ENCODE data around the gene CSF1R. TPM values are rescaled to one million over a fixed set of nuclear protein-coding genes. Genes with fewer than 3 reads are reported as not detected.

Gene CSF1R
- polyA plus RNA-seq, 1 donor (not counting 4 experiments of a cell fraction or from before 2014, with no cell fraction given), result not detected

- Histone ChIP-seq H3K27me3 (ENCODE audit: control insufficient read depth, extremely low read depth, insufficient read depth, low read length) (peaks cover 2% of the 10 kb centered on the region), H3K9ac (ENCODE audit: control insufficient read depth, extremely low read depth, insufficient read depth, low read length) (no peak overlapping the region), H3K9me1 (ENCODE audit: control insufficient read depth, extremely low read depth, insufficient read depth, low read length) (no peaks in the 10 kb centered on the region), H3K27ac (ENCODE audit: control insufficient read depth, insufficient read depth, low read length) (no peak overlapping the region), H3K4me3 (ENCODE audit: control insufficient read depth in 2 of 3, extremely low read depth in 1 of 3, insufficient read depth in 2 of 3, low read depth in 1 of 3, low read length in 3 of 3) (no peak overlapping the region), H3K79me2 (ENCODE audit: control insufficient read depth, insufficient read depth, low read length) (no peaks in the 10 kb centered on the region), H3K4me2 (ENCODE audit: control insufficient read depth, extremely low read depth, insufficient read depth, low read depth, low read length) (no peak overlapping the region), H3K4me1 (ENCODE audit: control insufficient read depth, extremely low read depth, insufficient read depth, low read length) (peaks cover 7% of the 10 kb centered on the region), H3K36me3 (ENCODE audit: control insufficient read depth in 2 of 2, extremely low read depth in 1 of 2, insufficient read depth in 2 of 2, low read length in 2 of 2) (no peaks in the 10 kb centered on the region), H3K9me3 (ENCODE audit: control insufficient read depth, low read depth, low read length) (no peaks in the 10 kb centered on the region), H4K20me1 (ENCODE audit: control insufficient read depth, extremely low read depth, insufficient read depth, low read length) (no peaks in the 10 kb centered on the region), H2AFZ (ENCODE audit: control insufficient read depth, low read length) (no peak overlapping the region)
- DNase-seq (ENCODE audit: low read depth, low spot score) (no peak), FAIRE-seq (no peak)
- dilution Hi-C loops (cut with MboI; ENCODE audit: extremely low pct_ligation_motif_present, low sequenced_read_pairs), result no loop called here
- TF ChIP-seq EZH2 (IDR thresholded peaks at IDR 0.05; ENCODE audit: low read length) (no peak), CTCF (optimal IDR thresholded peaks at IDR 0.05 in 1 of 3, IDR thresholded peaks at IDR 0.05 in 1 of 3, conservative IDR thresholded peaks at IDR 0.05 in 1 of 3; ENCODE audit: extremely low read depth in 1 of 3, insufficient read depth in 2 of 3, low read length in 3 of 3) (no peak)
Measured at GRCh38 chr5:150132740-150133139, 46.4 kb upstream of the CSF1R start.

DNA sequence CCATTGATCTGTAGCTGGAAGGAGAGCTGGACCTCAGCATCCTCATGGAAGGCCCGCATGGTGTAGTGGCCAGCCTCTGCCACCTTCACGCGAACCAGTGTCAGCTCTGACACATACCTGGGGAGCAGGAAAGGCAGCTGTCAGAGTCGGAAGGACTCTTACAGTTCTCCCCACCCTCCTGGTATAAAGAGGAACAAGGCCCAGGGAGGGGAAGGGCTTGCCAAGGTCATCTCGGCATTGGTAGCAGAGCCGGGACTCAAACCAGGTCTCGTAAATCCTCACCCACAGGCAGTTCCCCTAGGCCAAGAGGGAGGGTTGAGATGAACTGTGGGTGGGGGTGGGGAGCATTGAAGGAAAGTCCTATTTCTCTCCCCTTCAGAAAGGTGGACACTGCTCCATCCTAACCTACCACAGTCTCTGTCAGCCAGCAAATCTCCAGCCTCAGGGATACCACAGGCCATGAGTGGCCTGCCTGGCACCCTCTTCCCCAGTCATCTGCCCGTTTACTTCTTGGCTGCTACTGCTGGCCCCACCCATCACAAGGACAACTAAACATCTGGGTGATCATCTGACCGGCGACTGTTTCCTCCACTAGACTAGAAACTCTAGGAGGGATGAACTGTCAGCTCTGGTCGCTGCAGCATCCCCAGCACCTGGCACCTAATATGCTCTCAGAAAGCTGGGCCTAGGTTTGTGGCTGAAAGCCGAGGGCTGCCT is 45.8 kb upstream of the CSF1R start:
- Histone ChIP-seq H3K4me3 (ENCODE audit: control insufficient read depth in 2 of 3, extremely low read depth in 1 of 3, insufficient read depth in 2 of 3, low read depth in 1 of 3, low read length in 3 of 3) (no peak overlapping the region), H3K9me1 (ENCODE audit: control insufficient read depth, extremely low read depth, insufficient read depth, low read length) (no peaks in the 10 kb centered on the region), H3K4me1 (ENCODE audit: control insufficient read depth, extremely low read depth, insufficient read depth, low read length) (peaks cover 7% of the 10 kb centered on the region), H3K9me3 (ENCODE audit: control insufficient read depth, low read depth, low read length) (no peaks in the 10 kb centered on the region), H4K20me1 (ENCODE audit: control insufficient read depth, extremely low read depth, insufficient read depth, low read length) (no peaks in the 10 kb centered on the region), H3K9ac (ENCODE audit: control insufficient read depth, extremely low read depth, insufficient read depth, low read length) (no peak overlapping the region), H3K36me3 (ENCODE audit: control insufficient read depth in 2 of 2, extremely low read depth in 1 of 2, insufficient read depth in 2 of 2, low read length in 2 of 2) (no peaks in the 10 kb centered on the region), H3K79me2 (ENCODE audit: control insufficient read depth, insufficient read depth, low read length) (no peaks in the 10 kb centered on the region), H3K27me3 (ENCODE audit: control insufficient read depth, extremely low read depth, insufficient read depth, low read length) (peaks cover 2% of the 10 kb centered on the region), H3K4me2 (ENCODE audit: control insufficient read depth, extremely low read depth, insufficient read depth, low read depth, low read length) (no peak overlapping the region), H3K27ac (ENCODE audit: control insufficient read depth, insufficient read depth, low read length) (no peak overlapping the region), H2AFZ (ENCODE audit: control insufficient read depth, low read length) (no peak overlapping the region)
- FAIRE-seq, result no peak
- dilution Hi-C loops (cut with MboI; ENCODE audit: extremely low pct_ligation_motif_present, low sequenced_read_pairs), result no loop called here
- DNase-seq (ENCODE audit: low read depth, low spot score), result no peak
- TF ChIP-seq EZH2 (IDR thresholded peaks at IDR 0.05; ENCODE audit: low read length) (no peak), CTCF (optimal IDR thresholded peaks at IDR 0.05 in 1 of 3, IDR thresholded peaks at IDR 0.05 in 1 of 3, conservative IDR thresholded peaks at IDR 0.05 in 1 of 3; ENCODE audit: extremely low read depth in 1 of 3, insufficient read depth in 2 of 3, low read length in 3 of 3) (no peak)
